Prostate gland (tissue), 2 donors: ENCODE measurements around the gene TOMM22. TPM values are rescaled to one million over a fixed set of nuclear protein-coding genes. Genes with fewer than 3 reads are reported as not detected.

Source experiments
- DNase-seq: peaks from one replicate; pipeline ENCODE4 v3.0.0-alpha.2; 2019; ENCODE audit warnings: low spot score
- H3K27ac ChIP-seq, 2 donors: fragments of 200-600 bp; sonication (generic); 2 replicates each; pipeline ENCODE4 v1.5.1; 2017 to 2019
- H3K27me3 ChIP-seq: fragments of 200-600 bp; sonication (generic); replicated peaks from 2 replicates; pipeline ENCODE4 v1.5.1; 2019; ENCODE audit not compliant: insufficient read depth
- H3K36me3 ChIP-seq, 2 donors: fragments of 200-600 bp; sonication (generic); 1 replicate in 1 of 2; 2 replicates in 1 of 2; pipeline versions ENCODE4 v1.5.1 to v1.8.1; 2017 to 2019
- H3K4me1 ChIP-seq: fragments of 200-600 bp; sonication (generic); replicated peaks from 2 replicates; pipeline ENCODE4 v1.5.1; 2019
- H3K4me3 ChIP-seq, 2 donors: fragments of 200-600 bp; sonication (generic); 2 replicates each; pipeline ENCODE4 v1.5.1; 2017 to 2019
- H3K9me3 ChIP-seq: fragments of 200-600 bp; sonication (generic); 2 replicates; pipeline ENCODE4 v1.5.1; 2017
- CTCF ChIP-seq, 4 experiments: fragments of 200-600 bp in 2 of 4; fragments of 450-650 bp in 2 of 4; sonication (generic) in 2 of 4; IDR thresholded peaks; 1 replicate in 3 of 4; 2 replicates in 1 of 4; pipeline ENCODE4 v1.5.1; 2016 to 2019; ENCODE audit warnings: antibody characterized with exemption in 4 of 4, mild to moderate bottlenecking in 2 of 4, moderate library complexity in 2 of 4
- POLR2A ChIP-seq: fragments of 450-650 bp; IDR thresholded peaks from one replicate; pipeline ENCODE4 v1.6.1; 2016; ENCODE audit warnings: antibody characterized with exemption, mild to moderate bottlenecking
- POLR2AphosphoS5 ChIP-seq: sonication (generic); formaldehyde crosslinking; IDR thresholded peaks from one replicate; pipeline ENCODE4 v1.6.1; 2017; ENCODE audit warnings: antibody characterized with exemption
- WGBS: methylation state at CpG from one replicate; pipeline ENCODE4 v1.1.5; 2018; 5-methylcytosine and 5-hydroxymethylcytosine counted together
- intact Hi-C: fragments of 100-400 bp; cut with DNase I; formaldehyde crosslinking; loops from one replicate; pipeline ENCODE4 v1.14.2; 2022
- total RNA-seq, 2 donors: library from RNA; depleted of rRNA; stranded (reverse); fragments of >200 nt; gene quantifications; one replicate each; pipeline ENCODE4 v1.1.0, GENCODE V29; 2016

The TOMM22 gene
- total RNA-seq, 2 donors from 2014 or later, result 44.5 to 50.8 TPM

- peak; percentile 59 for DNase-seq
- intact Hi-C loops, result no loop called here
- Histone ChIP-seq H3K27ac (peak overlapping the region in 1 of 2 donors; percentile 4), H3K36me3 (peaks cover 0 to 12% of the 10 kb centered on the region in 2 donors), H3K4me1 (no peaks in the 10 kb centered on the region), H3K4me3 (no peak overlapping the region), H3K27me3 (no peaks in the 10 kb centered on the region), H3K9me3 (no peaks in the 10 kb centered on the region)
- WGBS, result 20% methylated on average over 6 of the region's 6 CpGs
- TF ChIP-seq POLR2AphosphoS5 (peak; percentile 46), CTCF (IDR thresholded peaks at IDR 0.05) (peak in 2 of 4 experiments; percentile 59 to 71), POLR2A (no peak)
These were observed 36.7 kb downstream of the TOMM22 start for GRCh38 chr22:38718414-38718813.

GRCh38 chr22:38719196-38719595 is 37.4 kb downstream of the TOMM22 start:
- Histone ChIP-seq H3K4me1 (no peaks in the 10 kb centered on the region), H3K27ac (no peak overlapping the region), H3K27me3 (no peaks in the 10 kb centered on the region), H3K4me3 (no peak overlapping the region), H3K36me3 (peaks cover 0 to 14% of the 10 kb centered on the region in 2 donors), H3K9me3 (no peaks in the 10 kb centered on the region)
- DNase-seq, result no peak
- 87% methylated on average over 6 of the region's 6 CpGs for WGBS
- TF ChIP-seq POLR2AphosphoS5 (no peak), CTCF (IDR thresholded peaks at IDR 0.05) (no peak), POLR2A (no peak)
- intact Hi-C loops, result no loop called here

- intact Hi-C loops, result no loop called here
- Histone ChIP-seq H3K36me3 (peaks cover 0 to 17% of the 10 kb centered on the region in 2 donors), H3K9me3 (no peaks in the 10 kb centered on the region), H3K27ac (no peak overlapping the region), H3K4me3 (no peak overlapping the region), H3K4me1 (no peaks in the 10 kb centered on the region), H3K27me3 (no peaks in the 10 kb centered on the region)
- WGBS, result 95% methylated on average over 3 of the region's 3 CpGs
- no peak for DNase-seq
- TF ChIP-seq POLR2A (no peak), POLR2AphosphoS5 (no peak), CTCF (IDR thresholded peaks at IDR 0.05) (no peak)
These were observed 38.6 kb downstream of the TOMM22 start for GRCh38 chr22:38720350-38720749.

GRCh38 chr22:38721551-38721950 is 39.8 kb downstream of the TOMM22 start:
- TF ChIP-seq POLR2AphosphoS5 (no peak), CTCF (IDR thresholded peaks at IDR 0.05) (no peak), POLR2A (no peak)
- Histone ChIP-seq H3K27ac (no peak overlapping the region), H3K36me3 (peaks cover 7 to 20% of the 10 kb centered on the region in 2 donors), H3K4me1 (no peaks in the 10 kb centered on the region), H3K9me3 (no peaks in the 10 kb centered on the region), H3K27me3 (no peaks in the 10 kb centered on the region), H3K4me3 (no peak overlapping the region)
- DNase-seq, result no peak
- intact Hi-C loops, result no loop called here
- 84% methylated on average over 7 of the region's 7 CpGs for WGBS

GRCh38 chr22:38724176-38724575 is 42.4 kb downstream of the TOMM22 start:
- no peak for TF ChIP-seq POLR2AphosphoS5
- no peak for TF ChIP-seq POLR2A
- no peak for TF ChIP-seq CTCF (IDR thresholded peaks at IDR 0.05)
- WGBS, result 97% methylated on average over 7 of the region's 7 CpGs
- Histone ChIP-seq H3K4me3 (no peak overlapping the region), H3K36me3 (peaks cover 30 to 33% of the 10 kb centered on the region in 2 donors), H3K4me1 (no peaks in the 10 kb centered on the region), H3K27me3 (no peaks in the 10 kb centered on the region), H3K27ac (no peak overlapping the region), H3K9me3 (no peaks in the 10 kb centered on the region)
- no peak for DNase-seq
- intact Hi-C loops, result no loop called here
